ENCODE results near the gene TMEM178B.
A peak's percentile ranks its signal among the peaks of the same experiment; 100 is the strongest.

The TMEM178B gene

DNA sequence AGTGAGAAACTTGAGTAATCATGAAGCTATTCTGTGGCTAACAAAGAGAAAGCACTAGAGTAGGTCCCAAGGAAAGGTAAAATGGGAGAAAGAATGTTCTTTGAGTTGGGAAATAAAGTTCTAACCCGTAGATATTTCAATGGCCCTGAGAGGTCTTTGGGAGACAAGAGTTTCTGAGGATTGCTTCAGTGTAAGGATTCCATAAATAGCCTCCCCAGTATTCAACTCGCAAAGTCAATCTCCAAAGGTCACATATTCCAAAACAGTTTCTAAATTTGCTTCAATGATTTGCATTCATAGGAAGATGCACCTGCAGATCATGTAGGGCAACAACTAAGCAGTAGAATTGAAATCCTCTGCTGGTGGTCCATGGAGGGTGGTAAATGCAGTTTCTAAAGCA lies 238.5 kb downstream of the TMEM178B start:
- DNase-seq (ENCODE audit: low read depth in 1 of 2, low spot score in 1 of 2), result no peak
- Histone ChIP-seq H3K27ac (replicated peaks) (no peak overlapping the region), H3K4me3 (replicated peaks; ENCODE audit: insufficient read depth, low read length) (no peak overlapping the region), H3K27me3 (ENCODE audit: insufficient read depth, poor library complexity, severe bottlenecking) (no peaks in the 10 kb centered on the region)
- TF ChIP-seq GABPA (IDR thresholded peaks at IDR 0.05; ENCODE audit: low read depth) (no peak), POLR2AphosphoS5 (IDR thresholded peaks at IDR 0.05; ENCODE audit: low read depth) (no peak), SPI1 (IDR thresholded peaks at IDR 0.05; ENCODE audit: borderline replicate concordance, low read depth) (no peak)
- TF ChIP-seq, protein P1, sequence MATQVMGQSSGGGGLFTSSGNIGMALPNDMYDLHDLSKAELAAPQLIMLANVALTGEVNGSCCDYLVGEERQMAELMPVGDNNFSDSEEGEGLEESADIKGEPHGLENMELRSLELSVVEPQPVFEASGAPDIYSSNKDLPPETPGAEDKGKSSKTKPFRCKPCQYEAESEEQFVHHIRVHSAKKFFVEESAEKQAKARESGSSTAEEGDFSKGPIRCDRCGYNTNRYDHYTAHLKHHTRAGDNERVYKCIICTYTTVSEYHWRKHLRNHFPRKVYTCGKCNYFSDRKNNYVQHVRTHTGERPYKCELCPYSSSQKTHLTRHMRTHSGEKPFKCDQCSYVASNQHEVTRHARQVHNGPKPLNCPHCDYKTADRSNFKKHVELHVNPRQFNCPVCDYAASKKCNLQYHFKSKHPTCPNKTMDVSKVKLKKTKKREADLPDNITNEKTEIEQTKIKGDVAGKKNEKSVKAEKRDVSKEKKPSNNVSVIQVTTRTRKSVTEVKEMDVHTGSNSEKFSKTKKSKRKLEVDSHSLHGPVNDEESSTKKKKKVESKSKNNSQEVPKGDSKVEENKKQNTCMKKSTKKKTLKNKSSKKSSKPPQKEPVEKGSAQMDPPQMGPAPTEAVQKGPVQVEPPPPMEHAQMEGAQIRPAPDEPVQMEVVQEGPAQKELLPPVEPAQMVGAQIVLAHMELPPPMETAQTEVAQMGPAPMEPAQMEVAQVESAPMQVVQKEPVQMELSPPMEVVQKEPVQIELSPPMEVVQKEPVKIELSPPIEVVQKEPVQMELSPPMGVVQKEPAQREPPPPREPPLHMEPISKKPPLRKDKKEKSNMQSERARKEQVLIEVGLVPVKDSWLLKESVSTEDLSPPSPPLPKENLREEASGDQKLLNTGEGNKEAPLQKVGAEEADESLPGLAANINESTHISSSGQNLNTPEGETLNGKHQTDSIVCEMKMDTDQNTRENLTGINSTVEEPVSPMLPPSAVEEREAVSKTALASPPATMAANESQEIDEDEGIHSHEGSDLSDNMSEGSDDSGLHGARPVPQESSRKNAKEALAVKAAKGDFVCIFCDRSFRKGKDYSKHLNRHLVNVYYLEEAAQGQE (IDR thresholded peaks at IDR 0.05; ENCODE audit: insufficient replicate concordance, low read depth), result no peak
- TF ChIP-seq, protein P2, sequence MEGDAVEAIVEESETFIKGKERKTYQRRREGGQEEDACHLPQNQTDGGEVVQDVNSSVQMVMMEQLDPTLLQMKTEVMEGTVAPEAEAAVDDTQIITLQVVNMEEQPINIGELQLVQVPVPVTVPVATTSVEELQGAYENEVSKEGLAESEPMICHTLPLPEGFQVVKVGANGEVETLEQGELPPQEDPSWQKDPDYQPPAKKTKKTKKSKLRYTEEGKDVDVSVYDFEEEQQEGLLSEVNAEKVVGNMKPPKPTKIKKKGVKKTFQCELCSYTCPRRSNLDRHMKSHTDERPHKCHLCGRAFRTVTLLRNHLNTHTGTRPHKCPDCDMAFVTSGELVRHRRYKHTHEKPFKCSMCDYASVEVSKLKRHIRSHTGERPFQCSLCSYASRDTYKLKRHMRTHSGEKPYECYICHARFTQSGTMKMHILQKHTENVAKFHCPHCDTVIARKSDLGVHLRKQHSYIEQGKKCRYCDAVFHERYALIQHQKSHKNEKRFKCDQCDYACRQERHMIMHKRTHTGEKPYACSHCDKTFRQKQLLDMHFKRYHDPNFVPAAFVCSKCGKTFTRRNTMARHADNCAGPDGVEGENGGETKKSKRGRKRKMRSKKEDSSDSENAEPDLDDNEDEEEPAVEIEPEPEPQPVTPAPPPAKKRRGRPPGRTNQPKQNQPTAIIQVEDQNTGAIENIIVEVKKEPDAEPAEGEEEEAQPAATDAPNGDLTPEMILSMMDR (IDR thresholded peaks at IDR 0.05; ENCODE audit: insufficient read depth, low read length), result no peak

DNA sequence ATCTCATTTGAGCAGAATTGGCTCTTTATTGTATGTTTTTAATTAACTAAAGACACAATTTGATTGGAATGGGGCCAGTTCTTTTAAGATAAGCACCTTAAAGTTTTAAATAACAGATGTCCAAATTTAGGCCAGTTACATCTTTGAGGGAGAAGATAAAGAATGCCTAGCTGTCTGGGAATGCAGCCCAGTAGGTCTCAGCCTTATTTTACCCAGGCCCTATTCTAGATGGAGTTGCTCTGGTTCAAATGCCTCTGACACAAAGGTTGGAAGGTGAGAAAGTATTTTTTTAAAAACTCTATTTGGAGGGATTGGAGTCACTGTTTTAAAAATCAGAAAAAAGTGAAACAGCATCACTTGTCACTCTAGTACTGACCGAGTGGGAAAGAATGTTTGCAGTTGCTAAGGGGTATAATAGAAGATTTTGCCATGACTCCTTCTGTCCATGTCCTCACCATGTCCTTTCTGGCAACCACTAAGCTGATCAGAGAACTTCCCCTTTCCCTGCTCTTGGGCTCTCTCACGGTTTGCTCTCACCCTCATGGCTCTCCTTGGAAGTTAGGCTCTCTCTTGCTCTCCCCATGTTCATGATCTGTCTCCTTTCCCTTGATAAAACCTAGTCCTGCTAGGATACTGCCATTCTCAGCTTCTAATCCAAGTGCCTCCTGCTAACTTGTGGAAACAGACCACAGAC lies 239.1 kb downstream of the TMEM178B start:
- no peaks in the 10 kb centered on the region for H3K27me3 ChIP-seq (ENCODE audit: insufficient read depth, poor library complexity, severe bottlenecking)
- no peak overlapping the region for H3K4me3 ChIP-seq (replicated peaks; ENCODE audit: insufficient read depth, low read length)
- TF ChIP-seq SPI1 (IDR thresholded peaks at IDR 0.05; ENCODE audit: borderline replicate concordance, low read depth) (no peak), GABPA (IDR thresholded peaks at IDR 0.05; ENCODE audit: low read depth) (no peak), POLR2AphosphoS5 (IDR thresholded peaks at IDR 0.05; ENCODE audit: low read depth) (no peak)
- TF ChIP-seq, protein P1 (IDR thresholded peaks at IDR 0.05; ENCODE audit: insufficient replicate concordance, low read depth), result no peak
- TF ChIP-seq, protein P2 (IDR thresholded peaks at IDR 0.05; ENCODE audit: insufficient read depth, low read length), result no peak
- no peak overlapping the region for H3K27ac ChIP-seq (replicated peaks)
- peak in 1 of 2 experiments; percentile 4 for DNase-seq (ENCODE audit: low read depth in 1 of 2, low spot score in 1 of 2)

DNA sequence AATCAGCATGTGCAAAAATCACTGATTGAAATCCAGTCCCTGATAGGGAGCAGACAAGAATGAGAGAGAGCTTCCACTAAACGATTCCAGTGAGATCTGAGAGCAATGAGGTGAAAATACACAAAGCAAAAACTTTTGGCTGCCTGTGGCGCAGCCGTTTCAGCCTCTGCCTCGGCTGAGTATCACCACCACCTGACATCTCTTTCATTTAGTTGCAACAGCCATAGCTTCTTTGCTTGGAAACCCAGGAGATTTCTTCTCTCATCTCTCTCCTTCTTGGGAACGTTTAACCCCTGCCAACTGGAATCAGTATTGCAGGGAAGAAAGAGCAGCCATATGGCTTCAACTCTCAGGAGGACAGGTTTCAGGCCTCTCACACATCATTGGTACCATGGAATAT lies 240.0 kb downstream of the TMEM178B start:
- H3K27ac ChIP-seq (replicated peaks), result no peak overlapping the region
- H3K27me3 ChIP-seq (ENCODE audit: insufficient read depth, poor library complexity, severe bottlenecking), result no peaks in the 10 kb centered on the region
- H3K4me3 ChIP-seq (replicated peaks; ENCODE audit: insufficient read depth, low read length), result no peak overlapping the region
- TF ChIP-seq GABPA (IDR thresholded peaks at IDR 0.05; ENCODE audit: low read depth) (no peak), SPI1 (IDR thresholded peaks at IDR 0.05; ENCODE audit: borderline replicate concordance, low read depth) (no peak)
- no peak for DNase-seq (ENCODE audit: low read depth in 1 of 2, low spot score in 1 of 2)

DNA sequence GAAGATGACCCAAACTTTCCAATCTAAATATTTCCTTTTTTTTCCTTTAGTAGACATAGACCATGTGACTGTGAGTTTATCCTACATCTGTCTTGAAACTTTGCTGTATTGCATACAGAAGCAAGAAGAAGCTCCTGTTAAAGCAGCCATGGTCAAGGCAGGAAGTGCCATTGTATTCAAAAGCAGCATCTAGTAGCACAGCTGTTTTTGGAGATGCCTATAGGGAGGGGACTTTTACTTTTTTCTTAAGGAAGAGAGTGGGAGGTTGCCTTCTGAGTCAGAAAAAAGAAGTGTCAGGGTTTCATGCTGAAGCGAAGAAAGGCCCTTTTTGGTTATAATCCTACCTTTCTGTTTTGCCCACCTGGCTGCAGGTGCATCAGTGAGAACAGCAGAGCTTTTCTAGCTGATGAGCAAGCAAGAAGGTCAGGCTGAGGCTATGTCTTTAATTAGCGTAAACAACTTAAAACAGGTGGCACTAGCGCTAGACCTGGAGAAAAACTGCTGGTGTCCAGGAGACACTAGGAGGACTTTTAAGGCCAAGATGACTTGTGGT lies 243.2 kb downstream of the TMEM178B start:
- no peak overlapping the region for H3K4me3 ChIP-seq (replicated peaks; ENCODE audit: insufficient read depth, low read length)
- H3K27me3 ChIP-seq (ENCODE audit: insufficient read depth, poor library complexity, severe bottlenecking), result no peaks in the 10 kb centered on the region
- no peak for DNase-seq (ENCODE audit: low read depth in 1 of 2, low spot score in 1 of 2)
- no peak for TF ChIP-seq SPI1 (IDR thresholded peaks at IDR 0.05; ENCODE audit: borderline replicate concordance, low read depth)
- TF ChIP-seq, protein P2 (IDR thresholded peaks at IDR 0.05; ENCODE audit: insufficient read depth, low read length), result no peak
- TF ChIP-seq GABPA (IDR thresholded peaks at IDR 0.05; ENCODE audit: low read depth), result no peak
- TF ChIP-seq POLR2AphosphoS5 (IDR thresholded peaks at IDR 0.05; ENCODE audit: low read depth), result no peak
- TF ChIP-seq, protein P1 (IDR thresholded peaks at IDR 0.05; ENCODE audit: insufficient replicate concordance, low read depth), result no peak
- no peak overlapping the region for H3K27ac ChIP-seq (replicated peaks)
